NCI-H1092 (cell line): Measurements from ENCODE around the gene UNC5C.
A peak's percentile ranks its signal among the peaks of the same experiment; 100 is the strongest.
"Not testable (repeated sequence)": the region's sequence is repeated elsewhere in the genome, so short reads cannot be mapped to it uniquely, and the experiment has no call there.

Experiments used
- DNase-seq: peaks from one replicate; lab custom pipeline; 2025; lab: John Stamatoyannopoulos, UW

UNC5C gene

DNA sequence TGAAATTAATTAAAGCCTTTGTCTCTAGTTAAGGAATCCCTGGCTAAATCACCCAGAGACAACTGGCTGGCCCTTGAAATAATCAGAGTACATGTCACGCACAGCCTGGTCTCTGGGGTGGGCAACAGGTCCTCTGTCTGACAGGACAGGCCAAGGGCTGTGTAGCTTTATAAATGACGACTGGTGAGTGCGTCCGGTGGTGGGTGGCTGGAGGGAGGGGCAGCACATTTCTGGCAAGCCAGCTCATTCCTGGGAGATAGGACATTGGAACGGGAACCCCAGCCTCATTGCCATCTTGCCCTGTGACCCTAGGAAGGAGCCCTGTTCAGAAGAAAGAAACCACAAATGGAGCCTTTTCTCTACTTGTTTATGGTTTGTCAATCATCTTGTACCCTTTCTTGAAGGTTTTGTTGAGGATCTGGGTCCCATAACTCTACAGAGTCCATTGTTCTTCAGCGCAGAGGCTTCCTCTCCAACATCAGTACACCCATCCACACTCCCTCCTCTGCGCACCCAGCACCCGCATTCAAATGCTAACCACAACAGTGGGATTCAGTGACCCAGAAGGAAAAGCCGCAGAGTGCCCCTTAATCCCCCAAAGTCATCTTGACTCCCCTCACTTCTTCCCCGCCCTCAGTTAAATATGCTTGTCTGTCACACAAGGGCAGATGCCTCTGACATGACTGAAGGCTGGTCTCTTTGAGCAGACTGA lies 368.1 kb downstream of the UNC5C start:
- DNase-seq, result no peak

DNA sequence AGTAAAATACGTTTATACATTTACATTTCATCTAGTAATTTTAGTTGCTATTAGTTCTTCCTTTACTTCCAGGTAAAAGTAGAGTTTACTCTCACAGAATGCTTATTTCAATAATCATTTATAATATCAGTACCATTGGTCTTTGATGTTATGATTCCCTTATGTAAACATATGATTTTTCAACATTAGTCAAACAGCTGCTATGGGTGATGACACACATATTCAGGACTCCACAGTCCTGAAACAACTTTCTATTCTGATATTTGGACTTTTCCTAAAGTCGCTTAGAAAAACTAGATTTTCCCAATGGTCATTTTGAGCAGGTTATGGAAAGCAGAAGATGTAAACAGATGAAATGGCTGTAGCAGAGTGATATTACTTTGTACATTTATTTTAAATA lies 369.8 kb downstream of the UNC5C start:
- no peak for DNase-seq

DNA sequence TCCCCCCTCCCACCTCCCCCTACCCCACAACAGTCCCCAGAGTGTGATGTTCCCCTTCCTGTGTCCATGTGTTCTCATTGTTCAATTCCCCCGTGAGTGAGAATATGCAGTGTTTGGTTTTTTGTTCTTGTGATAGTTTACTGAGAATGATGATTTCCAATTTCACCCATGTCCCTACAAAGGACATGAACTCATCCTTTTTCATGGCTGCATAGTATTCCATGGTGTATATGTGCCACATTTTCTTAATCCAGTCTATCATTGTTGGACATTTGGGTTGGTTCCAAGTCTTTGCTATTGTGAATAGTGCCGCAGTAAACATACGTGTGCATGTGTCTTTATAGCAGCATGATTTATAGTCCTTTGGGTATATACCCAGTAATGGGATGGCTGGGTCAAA lies 377.4 kb downstream of the UNC5C start:
- DNase-seq, result not testable (repeated sequence)

DNA sequence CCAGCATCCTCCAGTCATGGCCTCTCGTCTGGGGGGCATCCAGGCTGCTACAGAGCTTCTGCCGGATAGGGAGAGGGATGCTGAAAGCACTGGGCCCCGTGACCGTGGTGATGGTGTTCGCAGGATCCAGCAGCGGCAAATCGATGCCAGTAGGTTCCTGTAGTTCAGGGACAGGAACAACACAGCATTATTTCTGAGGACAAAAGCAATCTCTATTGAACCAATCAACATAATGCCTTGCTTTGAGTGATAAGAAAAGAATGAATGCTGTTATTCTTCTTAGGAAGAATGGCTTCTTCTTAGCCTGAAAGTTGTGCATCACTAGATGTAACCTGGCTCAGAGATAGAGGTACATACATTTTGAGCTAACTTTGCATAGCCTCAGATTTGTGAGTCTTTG lies 378.6 kb downstream of the UNC5C start:
- no peak for DNase-seq

DNA sequence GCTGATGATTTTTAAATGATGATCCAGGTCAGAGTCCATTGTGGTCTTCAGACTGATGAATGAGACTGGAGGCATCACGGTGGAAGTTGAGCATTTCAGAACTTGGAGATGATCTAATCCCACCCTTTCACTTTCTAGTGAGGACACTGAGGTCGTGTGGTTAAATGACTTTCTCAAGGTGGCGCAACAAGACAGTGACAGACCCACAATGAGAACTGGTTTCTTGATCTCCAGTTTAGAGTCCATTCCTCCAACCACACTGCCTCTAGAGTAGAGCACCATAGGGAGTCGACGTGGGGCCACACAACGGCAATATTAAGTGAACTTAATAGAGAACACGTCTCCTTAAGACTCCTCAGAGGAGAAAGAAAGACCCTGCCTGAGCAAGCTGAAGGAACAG lies 381.0 kb downstream of the UNC5C start:
- DNase-seq, result no peak

DNA sequence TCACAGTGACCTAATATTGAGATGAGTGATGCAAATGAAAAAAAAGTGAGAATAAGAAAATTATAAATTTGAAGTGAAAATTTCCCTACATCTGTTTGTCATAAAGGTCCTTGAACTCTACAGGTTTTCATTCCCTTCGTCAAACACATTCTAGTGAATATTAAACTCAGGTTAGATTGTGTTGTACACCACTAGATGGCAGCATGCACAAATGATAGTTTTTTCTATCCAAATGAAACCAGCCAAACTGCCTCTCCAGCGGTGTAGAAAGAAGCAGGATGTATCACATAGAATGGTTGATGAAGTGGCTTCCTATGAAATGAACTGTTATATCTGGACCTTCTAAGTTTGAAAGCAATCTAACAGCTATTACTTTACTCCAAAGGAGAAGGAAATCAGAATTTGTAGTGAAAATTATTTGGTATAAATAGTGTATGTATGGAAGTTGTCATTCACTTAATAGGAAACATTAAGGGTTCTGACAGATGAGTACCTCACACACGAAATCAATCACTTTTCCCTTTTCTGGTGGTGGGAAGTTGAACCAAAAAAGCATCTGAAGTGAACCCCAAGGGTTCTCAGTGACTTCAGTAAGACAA lies 382.7 kb downstream of the UNC5C start:
- DNase-seq, result peak; percentile 39

DNA sequence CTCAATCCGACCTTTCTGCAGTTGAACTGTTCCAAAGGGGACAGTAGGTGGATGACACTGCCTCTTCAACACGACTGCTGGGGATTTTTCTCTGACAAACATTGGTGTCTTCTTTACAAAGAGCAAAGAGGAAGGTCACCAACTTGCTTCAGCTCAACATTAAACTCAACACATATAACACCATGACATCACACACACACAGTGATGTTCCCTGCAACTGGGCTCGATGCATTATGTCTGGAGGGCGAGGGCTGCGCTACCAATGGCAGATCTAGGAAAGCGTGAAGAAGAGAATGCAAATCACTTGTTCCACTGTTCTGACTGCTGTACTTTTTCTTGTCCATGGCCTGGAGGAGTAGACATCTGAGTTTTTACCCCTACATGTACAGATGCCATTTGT lies 385.9 kb downstream of the UNC5C start:
- no peak for DNase-seq

DNA sequence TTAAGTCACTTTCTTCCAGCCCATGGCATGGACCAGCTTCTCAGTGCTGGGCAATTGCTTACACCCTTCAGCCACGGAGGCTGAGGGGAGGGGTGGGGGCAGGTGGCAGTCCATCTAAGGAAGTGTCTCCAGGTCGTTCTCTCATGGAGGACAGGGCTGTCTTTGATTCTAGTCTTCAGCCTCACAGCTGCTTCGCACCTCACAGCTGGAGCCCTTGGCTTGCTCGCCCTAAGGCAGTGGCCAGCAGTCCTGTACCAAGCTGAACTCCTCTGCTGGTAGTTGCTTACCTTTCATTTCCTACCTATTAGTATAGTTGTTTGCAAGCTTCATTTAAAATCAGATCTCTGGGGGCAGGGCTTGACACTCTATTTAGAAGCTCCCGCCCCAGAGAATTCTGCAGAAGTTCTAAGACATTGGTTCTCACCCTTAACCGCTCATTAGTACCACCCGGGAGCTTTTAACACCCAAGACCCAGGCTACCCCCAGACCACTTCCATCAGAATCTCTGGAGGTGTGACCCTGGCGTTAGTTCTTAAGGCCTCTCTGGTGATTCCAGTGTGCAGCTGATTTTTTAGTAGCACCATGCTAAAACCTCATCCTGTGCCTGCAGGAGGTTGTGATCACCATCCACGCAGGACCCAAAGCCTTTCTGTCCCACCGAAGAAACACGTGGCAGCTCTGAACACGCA lies 386.8 kb downstream of the UNC5C start:
- no peak for DNase-seq

DNA sequence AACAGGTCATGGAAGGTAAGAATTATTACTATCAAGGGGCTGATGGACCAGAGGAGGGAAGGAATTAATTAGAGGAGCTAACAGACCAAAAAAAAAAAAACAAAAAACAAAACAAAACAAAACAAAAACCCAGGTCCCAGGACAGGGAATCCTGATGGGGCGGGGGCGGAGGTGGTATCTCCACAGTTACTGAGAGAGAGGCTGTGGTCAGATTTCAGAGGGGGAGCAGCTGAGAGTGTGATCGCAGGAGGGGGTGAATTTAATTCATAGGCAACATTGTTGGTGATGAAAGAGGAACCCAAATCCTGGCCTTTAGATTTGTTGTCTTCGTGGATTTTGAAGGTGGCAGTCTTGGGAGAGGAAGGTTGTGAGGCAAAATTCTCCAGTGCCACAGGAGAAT lies 389.4 kb downstream of the UNC5C start:
- no peak for DNase-seq

DNA sequence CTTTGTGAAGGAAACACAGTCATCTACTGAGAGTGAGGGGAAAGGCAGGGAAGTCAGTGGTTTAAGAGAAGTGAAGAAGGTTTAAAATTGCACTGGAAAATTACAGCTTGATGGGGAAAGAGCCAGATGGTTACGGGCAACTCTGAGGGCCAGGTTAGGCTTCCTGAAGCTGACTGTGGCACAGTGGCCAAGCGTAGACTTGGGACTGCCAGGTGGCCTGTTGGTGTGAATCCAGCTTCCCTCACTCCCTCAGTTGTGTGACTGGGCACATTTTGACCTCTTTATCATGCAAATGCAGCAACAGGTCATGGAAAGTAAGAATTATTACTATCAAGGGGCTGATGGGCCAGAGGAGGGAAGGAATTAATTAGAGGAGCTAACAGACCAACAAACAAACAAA lies 390.1 kb downstream of the UNC5C start:
- DNase-seq, result no peak

DNA sequence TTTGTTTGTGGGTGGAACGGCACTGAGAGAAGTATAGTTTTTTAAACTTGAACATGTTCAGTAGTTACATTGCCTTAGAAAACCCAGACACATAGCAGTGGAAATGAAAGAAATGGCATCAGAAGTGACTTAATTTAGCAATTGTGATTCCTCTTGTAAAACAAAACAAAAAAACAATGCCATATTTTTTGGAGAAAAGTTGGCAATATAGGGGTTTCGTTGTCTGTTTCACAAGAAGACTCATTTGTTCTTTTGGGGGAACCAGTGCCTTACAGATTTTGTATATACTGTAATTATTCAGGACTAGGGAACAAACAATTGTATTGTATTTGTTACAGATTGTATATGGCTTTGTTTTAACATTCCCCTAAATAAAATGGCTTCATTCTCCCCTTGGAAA lies 390.7 kb downstream of the UNC5C start:
- DNase-seq, result no peak

DNA sequence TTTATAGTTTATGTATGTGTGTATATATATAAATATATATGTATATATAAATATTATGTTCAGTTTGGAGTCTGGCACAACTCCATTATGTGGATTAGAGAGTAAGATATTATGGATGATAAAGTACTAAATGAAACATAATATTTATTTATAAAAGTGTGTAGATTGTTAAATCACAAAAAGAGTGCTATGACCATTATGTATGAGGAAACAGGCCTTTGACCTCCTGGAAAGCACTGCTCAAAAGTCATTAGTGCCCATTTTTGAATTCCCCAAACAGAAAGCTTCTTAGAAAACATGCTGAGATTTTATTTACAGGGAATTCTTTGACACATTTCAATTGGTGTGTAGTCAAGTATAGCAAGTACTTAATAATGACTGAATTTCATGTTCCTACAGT lies 391.2 kb downstream of the UNC5C start:
- no peak for DNase-seq

DNA sequence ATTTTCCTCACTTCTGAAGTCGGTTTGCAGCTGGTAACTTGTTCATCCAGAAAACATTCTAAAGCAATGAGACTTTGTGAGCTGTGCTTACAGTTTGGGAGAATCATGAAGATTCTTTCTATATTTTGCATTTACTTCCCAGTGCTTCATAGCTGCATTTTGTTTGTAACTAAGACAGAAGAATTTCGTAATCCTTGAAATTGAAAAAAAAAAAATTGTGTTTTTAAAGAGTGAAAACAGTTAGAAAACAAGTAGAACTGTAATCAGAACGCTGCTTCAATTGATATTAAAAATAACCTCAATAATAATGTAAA lies 392.4 kb downstream of the UNC5C start:
- DNase-seq, result no peak

DNA sequence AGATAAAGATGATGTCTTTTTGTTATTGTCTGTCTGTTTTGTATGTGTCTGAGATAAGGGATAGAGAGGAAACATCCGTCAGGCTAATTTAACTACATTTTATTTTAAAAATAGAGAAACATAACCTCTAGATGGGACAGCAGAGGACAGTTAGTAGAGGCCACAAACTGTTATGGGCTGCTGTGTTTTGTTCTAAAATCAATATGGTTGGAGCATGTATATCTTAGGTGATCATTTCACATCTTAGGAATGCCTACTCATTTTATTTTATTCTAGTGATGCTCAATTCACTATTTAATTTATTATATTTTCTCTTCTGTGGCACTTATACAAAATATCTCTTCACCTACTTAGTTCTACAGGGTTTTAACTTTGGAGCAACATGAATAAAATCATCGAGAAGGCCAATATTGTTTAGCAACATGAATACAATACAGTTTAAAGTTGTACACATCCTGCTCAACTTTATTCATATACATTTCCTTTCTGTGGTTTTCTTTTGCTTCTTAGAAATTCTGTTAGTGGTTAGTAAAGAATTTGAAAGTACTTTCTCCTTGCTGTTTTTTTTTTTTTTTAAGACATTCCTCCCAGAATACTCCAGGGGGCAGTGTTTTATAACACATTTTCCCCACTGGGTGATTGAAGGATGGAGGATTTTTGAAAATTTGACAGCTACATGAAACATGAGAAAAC lies 392.9 kb downstream of the UNC5C start:
- DNase-seq, result no peak

DNA sequence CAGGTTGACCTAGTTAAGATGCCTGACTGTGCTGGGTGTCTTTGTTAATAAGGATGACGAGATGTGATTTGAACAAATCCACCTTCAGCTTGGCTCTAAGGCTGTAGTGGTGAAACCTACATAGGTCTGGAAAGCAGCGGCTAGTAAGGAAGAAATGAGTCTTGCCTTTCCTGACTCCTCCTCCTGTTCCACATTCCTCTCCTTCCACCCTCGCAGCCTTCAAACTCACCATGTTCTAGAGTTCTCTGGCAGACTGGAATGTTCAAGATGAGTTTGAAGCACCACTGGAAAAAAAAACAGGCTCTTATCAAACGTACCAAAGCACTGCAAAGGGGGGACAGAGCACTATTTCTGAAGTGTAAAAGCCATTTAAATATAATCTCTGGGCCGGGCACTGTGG lies 395.6 kb downstream of the UNC5C start:
- DNase-seq, result no peak

DNA sequence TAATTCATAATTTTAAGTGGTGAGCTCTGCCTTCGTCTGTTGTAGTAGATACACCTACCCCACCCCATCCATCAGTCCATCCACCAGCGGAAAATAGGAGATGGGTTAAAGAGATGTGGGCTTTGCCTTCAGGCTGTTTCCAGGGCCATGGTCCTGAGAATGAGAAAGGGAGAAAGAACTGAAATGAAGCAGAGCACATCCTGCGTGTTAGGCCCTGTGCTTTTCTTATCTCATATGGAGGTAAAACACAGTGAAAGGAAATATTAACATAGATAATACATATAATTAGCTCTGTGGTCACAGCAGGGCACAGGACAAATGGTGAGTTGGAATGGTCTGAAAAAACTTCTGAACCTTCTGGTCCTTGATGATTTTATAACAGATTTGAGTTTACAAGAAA lies 397.5 kb downstream of the UNC5C start:
- no peak for DNase-seq

DNA sequence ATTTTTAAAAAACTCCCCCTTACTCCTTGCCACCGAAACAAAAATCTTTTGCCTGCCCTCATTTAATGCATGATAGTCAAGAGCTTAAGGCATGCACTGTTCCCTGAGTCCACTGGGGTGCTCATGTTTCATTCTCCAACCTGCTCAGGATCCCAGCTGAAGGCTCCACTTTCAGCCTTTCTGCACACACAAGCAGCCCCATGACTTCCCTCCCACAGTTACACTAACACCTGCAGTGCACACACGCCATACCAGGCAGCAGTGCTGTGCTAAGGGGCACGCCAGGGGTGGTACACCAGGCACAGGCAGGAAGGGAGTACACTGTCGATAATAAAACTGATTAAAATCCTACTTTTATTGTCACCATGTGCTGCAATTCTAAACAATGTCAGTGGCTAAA lies 405.8 kb downstream of the UNC5C start:
- no peak for DNase-seq

DNA sequence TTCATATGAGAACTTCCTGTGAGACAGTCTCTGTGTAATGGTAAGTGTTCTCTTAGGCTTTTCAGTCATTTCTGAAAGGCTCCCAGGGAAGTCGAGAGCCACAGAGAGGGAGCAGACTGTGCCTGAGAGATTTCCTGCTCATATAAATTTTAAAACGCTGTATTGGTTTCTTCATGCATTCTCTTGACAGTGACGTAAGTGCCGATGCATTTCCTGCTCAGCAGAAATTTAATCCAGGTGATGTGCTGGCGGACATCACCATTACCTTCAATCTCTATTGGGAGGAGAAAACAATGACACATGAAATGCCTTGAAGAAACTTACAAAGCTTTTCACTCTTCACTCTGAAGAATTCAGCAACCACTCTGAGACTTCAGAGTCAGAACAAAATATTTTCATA lies 407.4 kb downstream of the UNC5C start:
- DNase-seq, result no peak

DNA sequence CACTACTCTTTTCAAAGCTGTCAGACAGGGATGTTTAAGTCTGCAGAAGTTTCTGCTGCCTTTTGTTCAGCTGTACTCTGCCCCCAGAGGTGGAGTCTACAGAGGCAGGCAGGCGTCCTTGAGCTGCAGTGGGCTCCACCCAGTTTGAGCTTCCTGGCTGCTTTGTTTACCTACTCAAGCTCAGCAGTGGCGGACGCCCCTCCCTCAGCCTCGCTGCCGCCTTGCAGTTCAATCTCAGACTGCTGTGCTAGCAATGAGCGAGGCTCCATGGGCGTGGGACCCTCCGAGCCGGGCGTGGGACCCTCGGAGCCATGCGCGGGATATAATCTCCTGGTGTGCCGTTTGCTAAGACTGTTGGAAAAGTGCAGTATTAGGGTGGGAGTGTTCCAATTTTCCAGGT lies 409.3 kb downstream of the UNC5C start:
- not testable (repeated sequence) for DNase-seq

DNA sequence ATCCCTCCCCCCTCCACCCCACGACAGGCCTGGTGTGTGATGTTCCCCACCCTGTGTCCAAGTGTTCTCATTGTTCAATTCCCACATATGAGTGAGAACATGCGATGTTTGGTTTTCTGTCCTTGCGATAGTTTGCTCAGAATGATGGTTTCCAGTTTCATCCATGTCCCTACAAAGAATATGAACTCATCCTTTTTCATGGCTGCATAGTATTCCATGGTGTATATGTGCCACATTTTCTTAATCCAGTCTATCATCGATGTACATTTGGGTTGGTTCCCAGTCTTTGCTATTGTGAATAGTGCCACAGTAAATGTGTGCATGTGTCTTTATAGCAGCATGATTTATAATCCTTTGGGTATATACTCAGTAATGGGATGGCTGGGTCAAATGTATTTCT lies 414.8 kb downstream of the UNC5C start:
- not testable (repeated sequence) for DNase-seq

DNA sequence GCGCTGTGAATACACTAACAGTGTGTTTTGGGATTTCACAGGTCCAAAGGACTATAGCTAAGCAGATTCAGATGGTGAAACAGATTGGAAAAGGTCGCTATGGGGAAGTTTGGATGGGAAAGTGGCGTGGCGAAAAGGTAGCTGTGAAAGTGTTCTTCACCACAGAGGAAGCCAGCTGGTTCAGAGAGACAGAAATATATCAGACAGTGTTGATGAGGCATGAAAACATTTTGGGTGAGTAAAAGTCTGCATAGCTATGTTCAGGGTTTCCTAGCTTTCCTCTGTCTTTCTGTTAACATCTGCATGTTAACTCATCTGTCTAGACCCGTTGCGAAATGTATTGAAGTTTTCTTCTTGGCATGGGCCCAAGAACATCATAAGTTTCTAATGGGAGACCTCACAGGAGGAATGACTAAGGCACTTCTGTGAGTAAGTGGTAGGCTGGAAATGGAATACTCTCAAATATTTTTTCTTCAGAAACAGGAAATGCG lies 418.9 kb downstream of the UNC5C start:
- no peak for DNase-seq

DNA sequence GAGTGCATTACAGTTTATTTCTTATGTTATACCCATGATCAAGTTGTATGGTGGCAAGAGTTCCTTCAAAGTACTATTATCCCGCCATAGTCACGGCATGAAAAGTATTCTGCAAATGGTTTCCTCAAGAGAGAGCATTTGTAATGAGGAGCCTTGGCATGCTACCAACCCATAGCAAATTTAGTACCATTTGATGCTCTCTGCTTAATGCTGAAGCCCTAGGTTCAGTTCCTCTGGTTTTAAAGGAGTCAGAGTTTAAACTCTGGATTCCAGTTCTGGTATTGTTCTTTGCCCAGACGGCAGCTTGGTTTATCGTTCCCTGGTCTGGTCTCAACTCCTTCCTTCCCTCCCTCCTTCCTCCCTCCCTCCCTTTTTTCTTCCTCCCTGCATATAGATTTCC lies 419.7 kb downstream of the UNC5C start:
- DNase-seq, result no peak

DNA sequence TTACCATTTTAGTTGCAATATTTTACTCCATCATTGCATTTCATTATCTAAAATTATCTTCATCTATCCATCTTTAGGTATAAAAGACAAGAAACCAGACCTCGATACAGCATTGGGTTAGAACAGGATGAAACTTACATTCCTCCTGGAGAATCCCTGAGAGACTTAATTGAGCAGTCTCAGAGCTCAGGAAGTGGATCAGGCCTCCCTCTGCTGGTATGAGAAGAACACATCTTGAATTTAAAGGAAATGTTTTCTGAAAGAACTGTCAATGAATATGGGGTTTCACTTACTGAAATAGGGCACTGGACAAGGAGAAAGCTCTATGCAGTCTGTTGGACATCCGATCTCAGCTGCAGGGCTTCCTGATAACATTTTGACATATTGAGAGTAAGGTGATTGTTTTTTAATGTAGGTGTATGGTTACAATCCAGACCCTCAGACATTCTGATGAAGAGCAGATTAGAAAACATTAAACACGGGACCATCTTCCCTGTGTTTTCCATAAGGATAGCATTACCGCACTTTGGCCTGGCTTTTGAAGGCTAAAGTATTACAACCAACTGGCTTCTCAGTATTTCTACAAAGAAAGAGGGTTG lies 423.8 kb downstream of the UNC5C start:
- DNase-seq, result no peak
